Neural cell (in vitro differentiated cells): ENCODE data around the gene FAM124A. TPM values are rescaled to one million over a fixed set of nuclear protein-coding genes. Genes with fewer than 3 reads are reported as not detected.

Experiments used
- H2AFZ ChIP-seq: fragments of 200-600, 300-800 bp; sonication (generic), shearing (Covaris generic); 2 replicates; pipeline ENCODE4 v1.6.0; 2014; ENCODE audit warnings: low read depth, mild to moderate bottlenecking, antibody characterized with exemption, low read length, moderate library complexity
- H3F3A ChIP-seq: fragments of 200-600 bp; shearing (Covaris generic); 2 replicates; pipeline ENCODE4 v1.6.1; 2016; ENCODE audit warnings: mild to moderate bottlenecking, moderate library complexity, mixed read lengths, antibody characterized with exemption, low read length; ENCODE audit not compliant: insufficient read depth, poor library complexity, severe bottlenecking
- H3K27ac ChIP-seq: fragments of 200-600, 300-800 bp; sonication (generic), shearing (Covaris generic); 2 replicates; pipeline ENCODE4 v1.5.1; 2014; ENCODE audit warnings: mild to moderate bottlenecking, low read length, moderate library complexity
- H3K27me3 ChIP-seq: fragments of 300-800, 200-600 bp; sonication (generic), shearing (Covaris generic); 2 replicates; pipeline ENCODE4 v1.6.0; 2014; ENCODE audit warnings: mild to moderate bottlenecking, low read depth, low read length, moderate library complexity; ENCODE audit not compliant: insufficient read depth
- H3K36me3 ChIP-seq: fragments of 300-800, 200-600 bp; sonication (generic), shearing (Covaris generic); 2 replicates; pipeline ENCODE4 v1.5.1; 2014; ENCODE audit warnings: mild to moderate bottlenecking, antibody characterized with exemption, low read length, moderate library complexity; ENCODE audit not compliant: insufficient read depth
- H3K4me2 ChIP-seq: fragments of 300-800, 200-600 bp; sonication (generic), shearing (Covaris generic); 2 replicates; pipeline ENCODE4 v1.6.0; 2014; ENCODE audit warnings: mild to moderate bottlenecking, low read length
- H3K4me3 ChIP-seq: fragments of 300-800, 200-600 bp; sonication (generic), shearing (Covaris generic); 2 replicates; pipeline ENCODE4 v1.5.1; 2014; ENCODE audit warnings: mild to moderate bottlenecking, low read length, moderate library complexity
- H3K79me2 ChIP-seq: fragments of 200-600 bp; shearing (Covaris generic); replicated peaks from 2 replicates; pipeline ENCODE4 v1.6.0; 2014; ENCODE audit warnings: mild to moderate bottlenecking, low read length, moderate library complexity; ENCODE audit not compliant: insufficient read depth
- H3K9ac ChIP-seq: fragments of 300-800, 200-600 bp; sonication (generic), shearing (Covaris generic); 2 replicates; pipeline ENCODE4 v1.6.1; 2016; ENCODE audit warnings: mild to moderate bottlenecking, low read length, mixed read lengths
- H3K9me2 ChIP-seq: fragments of 200-600 bp; shearing (Covaris generic); 2 replicates; pipeline ENCODE4 v1.6.1; 2016; ENCODE audit warnings: mild to moderate bottlenecking, low read length, mixed read lengths; ENCODE audit not compliant: insufficient read depth
- H3K9me3 ChIP-seq: fragments of 200-600, 300-800 bp; sonication (generic), shearing (Covaris generic); 2 replicates; pipeline ENCODE4 v1.6.1; 2016; ENCODE audit warnings: mild to moderate bottlenecking, mixed run types, low read length, moderate library complexity, mixed read lengths
- H4K20me1 ChIP-seq: fragments of 200-600 bp; shearing (Covaris generic); 2 replicates; pipeline ENCODE4 v1.6.1; 2016; ENCODE audit warnings: mild to moderate bottlenecking, mixed run types; ENCODE audit not compliant: insufficient read depth
- CTCF ChIP-seq: fragments of 450-650 bp; IDR thresholded peaks from 2 replicates; pipeline ENCODE4 v1.5.1; 2014; ENCODE audit warnings: antibody characterized with exemption, mild to moderate bottlenecking, moderate library complexity; ENCODE audit not compliant: poor library complexity, severe bottlenecking
- EP300 ChIP-seq: fragments of 450-650 bp; conservative IDR thresholded peaks from 2 replicates; pipeline ENCODE4 v1.6.1; 2014; ENCODE audit warnings: antibody characterized with exemption, mild to moderate bottlenecking, moderate library complexity; ENCODE audit not compliant: poor library complexity, severe bottlenecking
- EZH2 ChIP-seq: fragments of 200-600, 300-800 bp; shearing (Covaris generic), sonication (generic); IDR thresholded peaks from 2 replicates; pipeline ENCODE4 v1.6.1; 2014; ENCODE audit warnings: antibody characterized with exemption, low read length, borderline replicate concordance, mild to moderate bottlenecking; ENCODE audit not compliant: insufficient read depth, poor library complexity, severe bottlenecking
- MXI1 ChIP-seq: fragments of 450-650 bp; conservative IDR thresholded peaks from 2 replicates; pipeline ENCODE4 v1.6.1; 2014; ENCODE audit warnings: antibody characterized with exemption, mild to moderate bottlenecking; ENCODE audit not compliant: poor library complexity, severe bottlenecking
- POLR2AphosphoS5 ChIP-seq: IDR thresholded peaks from 2 replicates; pipeline ENCODE4 v1.6.1; 2012
- RAD21 ChIP-seq: fragments of 450-650 bp; conservative IDR thresholded peaks from 2 replicates; pipeline ENCODE4 v1.6.1; 2014; ENCODE audit warnings: antibody characterized with exemption, mild to moderate bottlenecking, moderate library complexity
- REST ChIP-seq: IDR thresholded peaks from 2 replicates; pipeline ENCODE4 v1.6.1; 2012; ENCODE audit warnings: borderline replicate concordance
- SMC3 ChIP-seq: fragments of 450-650 bp; conservative IDR thresholded peaks from 2 replicates; pipeline ENCODE4 v1.6.1; 2014; ENCODE audit warnings: antibody characterized with exemption, mild to moderate bottlenecking, moderate library complexity; ENCODE audit not compliant: poor library complexity
- TAF1 ChIP-seq: IDR thresholded peaks from 2 replicates; pipeline ENCODE4 v1.6.1; 2012; ENCODE audit warnings: low read depth
- polyA plus RNA-seq: library from polyadenylated mRNA; depleted of rRNA; stranded (reverse); fragments of >200 nt; gene quantifications from 2 replicates; pipeline ENCODE4 v1.2.3, GENCODE V29; 2014

The FAM124A gene
- polyA plus RNA-seq, 1 donor from 2014 or later: 3.0 TPM

GRCh38 chr13:51180853-51181511 lies 41.2 kb upstream of the FAM124A start:
- H3K4me2 ChIP-seq: no peak overlapping the region
- H3K27ac ChIP-seq: no peak overlapping the region
- H3K79me2 ChIP-seq: no peaks in the 10 kb centered on the region
- no peaks in the 10 kb centered on the region for H3K9me3 ChIP-seq
- H3K9me2 ChIP-seq: no peaks in the 10 kb centered on the region
- H3F3A ChIP-seq: no peaks in the 10 kb centered on the region
- no peak overlapping the region for H3K9ac ChIP-seq
- H2AFZ ChIP-seq: no peak overlapping the region
- H3K4me3 ChIP-seq: no peak overlapping the region
- H4K20me1 ChIP-seq: no peaks in the 10 kb centered on the region
- H3K36me3 ChIP-seq: no peaks in the 10 kb centered on the region
- no peak for TF ChIP-seq SMC3
- TF ChIP-seq MXI1: no peak
- no peak for TF ChIP-seq TAF1
- no peak for TF ChIP-seq CTCF
- TF ChIP-seq EP300: no peak
- no peak for TF ChIP-seq RAD21
- TF ChIP-seq EZH2: no peak
- no peak for TF ChIP-seq REST
- no peak for TF ChIP-seq POLR2AphosphoS5
- H3K27me3 ChIP-seq: no peaks in the 10 kb centered on the region

- no peaks in the 10 kb centered on the region for H3K9me2 ChIP-seq
- TF ChIP-seq REST (no peak), POLR2AphosphoS5 (no peak), RAD21 (no peak), TAF1 (no peak), EZH2 (no peak), EP300 (no peak), SMC3 (no peak), MXI1 (no peak), CTCF (no peak)
- H3K9ac ChIP-seq: no peak overlapping the region
- no peak overlapping the region for H2AFZ ChIP-seq
- H3K27me3 ChIP-seq: no peaks in the 10 kb centered on the region
- no peak overlapping the region for H3K27ac ChIP-seq
- H4K20me1 ChIP-seq: no peaks in the 10 kb centered on the region
- no peaks in the 10 kb centered on the region for H3K79me2 ChIP-seq
- H3K9me3 ChIP-seq: no peaks in the 10 kb centered on the region
- H3F3A ChIP-seq: no peaks in the 10 kb centered on the region
- no peak overlapping the region for H3K4me2 ChIP-seq
- no peaks in the 10 kb centered on the region for H3K36me3 ChIP-seq
- no peak overlapping the region for H3K4me3 ChIP-seq
Measured at GRCh38 chr13:51181786-51182383, 40.3 kb upstream of the FAM124A start.
